Chondrocyte (in vitro differentiated cells): ENCODE data around the gene RHBDD3. TPM values are rescaled to one million over a fixed set of nuclear protein-coding genes. Genes with fewer than 3 reads are reported as not detected.
A peak's percentile ranks its signal among the peaks of the same experiment; 100 is the strongest.

ENCODE experiments used
- DNase-seq: peaks from one replicate; pipeline ENCODE4 v3.0.0; 2021; ENCODE audit warnings: mixed read lengths, low spot score
- H3K27ac Mint-ChIP-seq: one replicate; pipeline ENCODE4 v1.8.0; 2021; ENCODE audit warnings: mild to moderate bottlenecking, moderate library complexity, mixed read lengths; ENCODE audit not compliant: unreplicated experiment
- H3K27me3 Mint-ChIP-seq: 2 replicates; pipeline ENCODE4 v1.8.0; 2021; ENCODE audit warnings: low read depth, mixed read lengths
- H3K36me3 Mint-ChIP-seq: 2 replicates; pipeline ENCODE4 v1.8.0; 2021; ENCODE audit warnings: low read depth, mixed read lengths
- H3K4me1 Mint-ChIP-seq: 2 replicates; pipeline ENCODE4 v1.8.0; 2021; ENCODE audit warnings: low read depth, mild to moderate bottlenecking, mixed read lengths
- H3K4me3 Mint-ChIP-seq: one replicate; pipeline ENCODE4 v1.8.0; 2021; ENCODE audit warnings: mild to moderate bottlenecking, moderate library complexity, mixed read lengths; ENCODE audit not compliant: unreplicated experiment
- H3K9me3 Mint-ChIP-seq: 2 replicates; pipeline ENCODE4 v1.8.0; 2021; ENCODE audit warnings: low read depth, mixed read lengths
- CTCF ChIP-seq: fragments of 200-600 bp; sonication (generic); IDR thresholded peaks from 2 replicates; pipeline ENCODE4 v1.5.0; 2021; ENCODE audit warnings: antibody characterized with exemption, mild to moderate bottlenecking, moderate library complexity
- long read RNA-seq: library from polyadenylated mRNA; stranded (forward); transcript quantifications from one replicate; pipeline ENCODE4 v2.0.0, GENCODE V29; 2021
- total RNA-seq: library from RNA; stranded (reverse); gene quantifications from 3 replicates; pipeline ENCODE4 v1.2.1, GENCODE V29; 2021

Gene RHBDD3
- total RNA-seq = 29.5 to 37.6 TPM (median 30.9 TPM) in 3 replicates
- long read RNA-seq, transcript RHBDD3-201 (7 exons, 1,794 nt) = major isoform, 36 of 69 reads
- long read RNA-seq, partial matches to known transcripts = 4 of 69 reads
- long read RNA-seq, other reads (novel, unspliced or antisense) = 28 of 69 reads

- H3K27ac Mint-ChIP-seq = peak within 1 kb of the TSS; percentile 100
- no peak for TF ChIP-seq CTCF
- peak within 1 kb of the TSS; percentile 88 for H3K4me3 Mint-ChIP-seq
- H3K36me3 Mint-ChIP-seq = peaks cover 13% of the 10 kb centered on the region
- no peaks in the 10 kb centered on the region for H3K9me3 Mint-ChIP-seq
- DNase-seq = peak; percentile 97
- no peaks in the 10 kb centered on the region for H3K27me3 Mint-ChIP-seq
- peaks cover 54% of the 10 kb centered on the region for H3K4me1 Mint-ChIP-seq
Measured at GRCh38 chr22:29267858-29268510, at the start of gene RHBDD3, which contains the start of gene EWSR1. Gene RHBDD3 (minus strand): TSS chr22:29267981. CDS start chr22:29265626, 2,355 bp downstream. Gene EWSR1 (plus strand): TSS chr22:29268268. CDS start chr22:29268337, 69 bp downstream.

- H3K4me3 Mint-ChIP-seq = peak overlapping the region; percentile 33
- no peak for TF ChIP-seq CTCF
- H3K9me3 Mint-ChIP-seq = no peaks in the 10 kb centered on the region
- no peak for DNase-seq
- H3K4me1 Mint-ChIP-seq = peaks cover 14% of the 10 kb centered on the region
- peaks cover 11% of the 10 kb centered on the region for H3K36me3 Mint-ChIP-seq
- peaks cover 14% of the 10 kb centered on the region for H3K27me3 Mint-ChIP-seq
- no peak overlapping the region for H3K27ac Mint-ChIP-seq
Measured at GRCh38 chr22:29316141-29316828, 48.5 kb upstream of the RHBDD3 start.

GRCh38 chr22:29315286-29316140 is 47.7 kb upstream of the RHBDD3 start, which contains the start of gene RASL10A:
Gene RASL10A (minus strand): TSS chr22:29315697. CDS start chr22:29315246, 451 bp downstream.
- TF ChIP-seq CTCF = no peak
- Mint-ChIP-seq H3K9me3 (no peaks in the 10 kb centered on the region), H3K27ac (no peak within 1 kb of the TSS), H3K4me3 (peak within 1 kb of the TSS; percentile 49), H3K4me1 (peaks cover 22% of the 10 kb centered on the region), H3K27me3 (peaks cover 14% of the 10 kb centered on the region), H3K36me3 (peaks cover 13% of the 10 kb centered on the region)
- peak; percentile 85 for DNase-seq

- no peak overlapping the region for H3K27ac Mint-ChIP-seq
Measured at GRCh38 chr22:29314537-29315285, 46.9 kb upstream of the RHBDD3 start.

More at GRCh38 chr22:29314537-29315285, 46.9 kb upstream of the RHBDD3 start:
- Mint-ChIP-seq H3K27me3 (peaks cover 14% of the 10 kb centered on the region), H3K9me3 (no peaks in the 10 kb centered on the region), H3K4me3 (peak overlapping the region; percentile 49), H3K4me1 (peaks cover 24% of the 10 kb centered on the region), H3K36me3 (peaks cover 13% of the 10 kb centered on the region)
- TF ChIP-seq CTCF = no peak
- DNase-seq = peak; percentile 89
